Measurements from ENCODE around the gene JUP. TPM values are rescaled to one million over a fixed set of nuclear protein-coding genes. Genes with fewer than 3 reads are reported as not detected.

JUP gene
- total and polyA plus RNA-seq, 2 of the 13 experiments (the other 11 are each of a cell fraction or from before 2014, with no cell fraction given), result 12.1 to 20.6 TPM

DNA sequence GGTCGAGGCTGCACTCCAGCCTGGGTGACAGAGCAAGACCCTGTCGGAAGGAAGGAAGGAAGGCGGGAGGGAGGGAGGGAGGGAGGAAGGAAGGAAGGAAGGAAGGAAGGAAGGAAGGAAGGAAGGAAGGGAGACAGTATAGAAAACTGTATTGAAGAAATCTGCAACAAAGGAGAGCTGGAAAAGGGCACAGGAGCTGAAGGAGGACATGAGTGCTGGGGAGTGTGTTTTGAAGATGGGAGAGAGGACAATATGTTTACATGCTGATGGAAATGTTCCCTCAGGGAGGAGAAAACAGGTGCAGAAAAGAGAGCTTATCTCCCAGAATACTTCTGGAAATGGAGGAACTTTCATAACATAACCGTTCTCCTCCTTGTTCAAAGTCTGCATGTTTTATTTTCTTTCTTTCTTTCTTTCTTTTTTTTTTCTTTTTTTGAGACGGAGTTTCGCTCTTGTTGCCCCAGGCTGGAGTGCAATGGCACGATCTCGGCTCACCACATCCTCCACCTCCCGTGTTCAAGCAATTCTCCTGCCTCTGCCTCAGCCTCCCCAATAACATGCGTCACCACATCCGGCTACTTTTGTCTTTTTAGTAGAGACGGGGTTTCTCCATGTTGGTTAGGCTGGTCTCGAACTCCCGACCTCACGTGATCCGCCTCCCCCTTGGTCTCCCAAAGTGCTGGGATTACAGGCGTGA, 49.4 kb downstream of the JUP start:
- Histone ChIP-seq H3K9me3 (ENCODE audit: low read length) (no peaks in the 10 kb centered on the region), H3K79me2 (ENCODE audit: insufficient read depth, low read length) (no peaks in the 10 kb centered on the region), H4K20me1 (ENCODE audit: insufficient read depth, low read length) (no peaks in the 10 kb centered on the region), H3K4me2 (ENCODE audit: low read depth, low read length) (no peak overlapping the region), H3K36me3 (replicated peaks in 1 of 2; ENCODE audit: control insufficient read depth in 1 of 2, insufficient read depth in 2 of 2, low read length in 2 of 2) (no peaks in the 10 kb centered on the region), H2AFZ (ENCODE audit: low read length) (no peak overlapping the region), H3K4me3 (replicated peaks in 1 of 3; ENCODE audit: insufficient read depth in 1 of 3, low read depth in 2 of 3, low read length in 3 of 3) (no peak overlapping the region), H3K4me1 (ENCODE audit: insufficient read depth, low read length) (peaks cover 38% of the 10 kb centered on the region), H3K27ac (ENCODE audit: extremely low read length, insufficient read depth, low read length) (no peak overlapping the region), H3K9ac (ENCODE audit: insufficient read depth, low read depth, low read length) (no peak overlapping the region), H3K27me3 (ENCODE audit: control insufficient read depth in 1 of 2, insufficient read depth in 2 of 2, low read length in 2 of 2) (peaks cover 20 to 66% of the 10 kb centered on the region in 2 experiments)
- intact Hi-C loops (cut with micrococcal nuclease; ENCODE audit: unreplicated experiment) (no loop called here), in situ Hi-C loops (cut with HindIII; ENCODE audit: extremely low pct_ligation_motif_present, low pct_unique_long_range_greater_than_20kb) (loop anchor here (5.0 kb wide), 2 partner anchors 65 to 220 kb away; no protein-coding TSS in a partner anchor)
- DNase-seq (ENCODE audit: low spot score), result no peak
- CTCF ChIA-PET (ENCODE audit: low intra/inter-chr PET ratio, low total read pairs), result interaction anchor here (0.8 to 3.8 kb wide), 7 partner anchors 36 to 223 kb away, joined by 4 to 97 read pairs (median 9); partner anchors contain the start of genes FKBP10, JUP and P3H4
- TF ChIP-seq ZNF75D (CRISPR knock-in tag; IDR thresholded peaks at IDR 0.05; ENCODE audit: borderline replicate concordance), result peak; percentile 52; the same call in 1 of the 2 replicates
- TF ChIP-seq MEF2D (CRISPR knock-in tag; IDR thresholded peaks at IDR 0.05), result no peak
- TF ChIP-seq POGZ (CRISPR knock-in tag; IDR thresholded peaks at IDR 0.05), result no peak
- TF ChIP-seq PHF8 (CRISPR knock-in tag; IDR thresholded peaks at IDR 0.05), result no peak
- TF ChIP-seq ZFP41 (CRISPR knock-in tag; IDR thresholded peaks at IDR 0.05; ENCODE audit: borderline replicate concordance), result 0 out of 2 replicates have a peak, but pooled peaks have one; percentile 10
- no TSS peak for BruUV-seq (replicated peaks)
- WGBS (ENCODE audit: low lambda C conversion rate), result 41% methylated on average over 17 of the region's 17 CpGs
- POLR2A ChIA-PET, result interaction anchor here (0.9 to 1.5 kb wide), 6 partner anchors 36 to 66 kb away, joined by 3 to 6 read pairs (median 4); partner anchors contain the start of gene JUP
- no peak for ATAC-seq
- FAIRE-seq, result no peak

DNA sequence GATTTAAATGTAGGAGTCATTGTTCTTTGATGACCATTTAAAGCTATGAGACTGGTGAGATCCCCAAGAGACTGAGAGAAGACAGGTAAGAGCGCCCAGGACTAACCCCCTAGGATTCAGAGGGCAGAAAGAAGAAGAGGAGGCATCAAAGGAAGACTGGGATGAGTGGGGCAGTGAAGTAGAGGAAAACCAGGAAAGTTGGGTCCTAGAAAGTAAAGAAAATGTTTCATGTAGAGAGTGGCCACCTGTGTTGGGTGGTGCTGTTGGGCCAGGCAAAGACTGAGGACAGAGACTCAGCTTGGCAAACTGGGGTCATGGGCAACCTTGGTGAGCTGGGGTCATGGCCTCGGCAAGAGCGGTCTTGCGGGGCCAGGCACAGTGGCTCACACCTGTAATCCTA, 50.8 kb downstream of the JUP start:
- ATAC-seq, result no peak
- no peak for FAIRE-seq
- H3K27ac ChIP-seq (ENCODE audit: extremely low read length, insufficient read depth, low read length), result no peak overlapping the region
- DNase-seq (ENCODE audit: low spot score), result no peak
- 17% methylated on average over 3 of the region's 4 CpGs for WGBS (ENCODE audit: low lambda C conversion rate)
- H3K9me3 ChIP-seq (ENCODE audit: low read length), result no peaks in the 10 kb centered on the region
- H3K27me3 ChIP-seq (ENCODE audit: control insufficient read depth in 1 of 2, insufficient read depth in 2 of 2, low read length in 2 of 2), result peaks cover 22 to 74% of the 10 kb centered on the region in 2 experiments
- no peaks in the 10 kb centered on the region for H3K79me2 ChIP-seq (ENCODE audit: insufficient read depth, low read length)
- no peak overlapping the region for H3K4me2 ChIP-seq (ENCODE audit: low read depth, low read length)
- intact Hi-C loops (cut with micrococcal nuclease; ENCODE audit: unreplicated experiment), result no loop called here
- H3K4me3 ChIP-seq (replicated peaks in 1 of 3; ENCODE audit: insufficient read depth in 1 of 3, low read depth in 2 of 3, low read length in 3 of 3), result no peak overlapping the region
- CTCF ChIA-PET (ENCODE audit: low intra/inter-chr PET ratio, low total read pairs), result no interaction called here
- TF ChIP-seq, protein P1, sequence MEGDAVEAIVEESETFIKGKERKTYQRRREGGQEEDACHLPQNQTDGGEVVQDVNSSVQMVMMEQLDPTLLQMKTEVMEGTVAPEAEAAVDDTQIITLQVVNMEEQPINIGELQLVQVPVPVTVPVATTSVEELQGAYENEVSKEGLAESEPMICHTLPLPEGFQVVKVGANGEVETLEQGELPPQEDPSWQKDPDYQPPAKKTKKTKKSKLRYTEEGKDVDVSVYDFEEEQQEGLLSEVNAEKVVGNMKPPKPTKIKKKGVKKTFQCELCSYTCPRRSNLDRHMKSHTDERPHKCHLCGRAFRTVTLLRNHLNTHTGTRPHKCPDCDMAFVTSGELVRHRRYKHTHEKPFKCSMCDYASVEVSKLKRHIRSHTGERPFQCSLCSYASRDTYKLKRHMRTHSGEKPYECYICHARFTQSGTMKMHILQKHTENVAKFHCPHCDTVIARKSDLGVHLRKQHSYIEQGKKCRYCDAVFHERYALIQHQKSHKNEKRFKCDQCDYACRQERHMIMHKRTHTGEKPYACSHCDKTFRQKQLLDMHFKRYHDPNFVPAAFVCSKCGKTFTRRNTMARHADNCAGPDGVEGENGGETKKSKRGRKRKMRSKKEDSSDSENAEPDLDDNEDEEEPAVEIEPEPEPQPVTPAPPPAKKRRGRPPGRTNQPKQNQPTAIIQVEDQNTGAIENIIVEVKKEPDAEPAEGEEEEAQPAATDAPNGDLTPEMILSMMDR (CRISPR knock-in tag; IDR thresholded peaks at IDR 0.05), result peak; percentile 24; the same call in 1 of the 2 replicates
- TF ChIP-seq STAG1 (CRISPR knock-in tag; IDR thresholded peaks at IDR 0.05) (peak; percentile 36), ZFP36L1 (CRISPR knock-in tag; IDR thresholded peaks at IDR 0.05) (no peak)
- H3K9ac ChIP-seq (ENCODE audit: insufficient read depth, low read depth, low read length), result no peak overlapping the region
- H2AFZ ChIP-seq (ENCODE audit: low read length), result no peak overlapping the region
- POLR2A ChIA-PET, result interaction anchor here (0.7 to 1.9 kb wide), 3 partner anchors 42 to 70 kb away, joined by 3 to 6 read pairs (median 4); no protein-coding TSS in a partner anchor
- H3K4me1 ChIP-seq (ENCODE audit: insufficient read depth, low read length), result peaks cover 38% of the 10 kb centered on the region
- in situ Hi-C loops (cut with HindIII; ENCODE audit: extremely low pct_ligation_motif_present, low pct_unique_long_range_greater_than_20kb), result loop anchor here (5.0 kb wide), 2 partner anchors 67 to 222 kb away; no protein-coding TSS in a partner anchor
- no peaks in the 10 kb centered on the region for H4K20me1 ChIP-seq (ENCODE audit: insufficient read depth, low read length)
- H3K36me3 ChIP-seq (replicated peaks in 1 of 2; ENCODE audit: control insufficient read depth in 1 of 2, insufficient read depth in 2 of 2, low read length in 2 of 2), result no peaks in the 10 kb centered on the region
- BruUV-seq (replicated peaks), result no TSS peak
